OCI-LY7 (cell line): Measurements from ENCODE around the gene UGT1A3.

Experiments
- CTCF ChIP-seq: fragments of 200-600 bp; sonication (generic); conservative IDR thresholded peaks from 2 replicates; pipeline ENCODE4 v1.5.1; 2014; ENCODE audit warnings: mild to moderate bottlenecking, antibody characterized with exemption, low read length, moderate library complexity, mixed read lengths
- EZH2phosphoT487 ChIP-seq: fragments of 200-600 bp; sonication (generic); IDR thresholded peaks from 2 replicates; pipeline ENCODE4 v1.6.1; 2018; ENCODE audit warnings: low read depth, borderline replicate concordance, mild to moderate bottlenecking, mixed run types, antibody characterized with exemption, low read length, moderate library complexity, mixed read lengths

GRCh38 chr2:233803994-233804393 lies 75.2 kb downstream of the UGT1A3 start:
- no peak for TF ChIP-seq CTCF
- TF ChIP-seq EZH2phosphoT487, result no peak
